ENCODE data around the gene EXOC3L4.
A peak's percentile ranks its signal among the peaks of the same experiment; 100 is the strongest.

Gene EXOC3L4

DNA sequence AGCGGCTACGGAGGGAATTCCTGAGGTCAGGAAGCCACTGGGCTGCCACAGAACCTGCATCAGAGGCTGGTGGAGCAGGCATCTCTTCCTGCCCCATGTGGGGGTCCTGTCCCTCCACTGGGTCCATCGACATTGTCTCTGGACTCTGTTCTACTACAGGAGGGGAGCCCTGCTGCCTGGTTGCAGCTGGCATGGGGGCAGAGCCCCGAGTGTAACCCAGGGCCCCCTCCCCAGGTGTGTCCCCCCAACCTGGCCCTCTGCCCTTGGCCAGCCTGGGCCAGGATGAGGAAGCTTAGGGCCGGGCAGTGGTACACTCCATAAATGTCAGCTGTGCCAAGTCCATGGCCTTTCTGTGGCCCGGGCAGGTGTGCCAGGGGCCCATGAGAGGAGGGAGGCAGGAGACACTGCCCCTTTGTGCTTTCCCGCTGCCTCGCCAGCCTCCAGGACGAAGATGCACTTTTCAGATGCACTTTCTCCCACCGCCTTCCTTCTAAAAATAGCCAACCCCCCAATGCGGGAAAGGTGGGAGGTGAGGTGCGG lies 4.0 kb upstream of the EXOC3L4 start:
- Mint-ChIP-seq H3K27ac (no peak overlapping the region), H3K4me1 (ENCODE audit: low read depth in 2 of 2) (peaks cover 4 to 6% of the 10 kb centered on the region in 2 donors), H3K27me3 (peaks cover 7 to 15% of the 10 kb centered on the region in 2 donors), H3K9me3 (no peaks in the 10 kb centered on the region), H3K4me3 (peak overlapping the region; percentile 74 to 77), H3K36me3 (ENCODE audit: insufficient read depth) (peaks cover 3% of the 10 kb centered on the region)
- no peak for DNase-seq
- ATAC-seq (replicated peaks), result no peak

- Mint-ChIP-seq H3K9me3 (no peaks in the 10 kb centered on the region), H3K36me3 (ENCODE audit: insufficient read depth) (peaks cover 3% of the 10 kb centered on the region), H3K27me3 (peaks cover 7 to 16% of the 10 kb centered on the region in 2 donors), H3K4me1 (ENCODE audit: low read depth in 2 of 2) (peaks cover 4 to 7% of the 10 kb centered on the region in 2 donors), H3K4me3 (peak overlapping the region; percentile 74 to 77), H3K27ac (no peak overlapping the region)
- DNase-seq, result peak; percentile 69 to 76 (median 69)
- ATAC-seq (replicated peaks), result peak; percentile 89
Measured at GRCh38 chr14:103091041-103091882, 3.3 kb upstream of the EXOC3L4 start.

GRCh38 chr14:103091883-103092222 lies 2.7 kb upstream of the EXOC3L4 start:
- Mint-ChIP-seq H3K4me1 (ENCODE audit: low read depth in 2 of 2) (peaks cover 4 to 9% of the 10 kb centered on the region in 2 donors), H3K4me3 (peak overlapping the region; percentile 37 to 61), H3K27ac (no peak overlapping the region), H3K36me3 (ENCODE audit: insufficient read depth) (peaks cover 3% of the 10 kb centered on the region), H3K9me3 (no peaks in the 10 kb centered on the region), H3K27me3 (peaks cover 9 to 17% of the 10 kb centered on the region in 2 donors)
- ATAC-seq (replicated peaks) (no peak), DNase-seq (no peak)

- Mint-ChIP-seq H3K4me1 (ENCODE audit: low read depth in 2 of 2) (peaks cover 4 to 9% of the 10 kb centered on the region in 2 donors), H3K4me3 (no peak overlapping the region), H3K36me3 (ENCODE audit: insufficient read depth) (peaks cover 3% of the 10 kb centered on the region), H3K9me3 (no peaks in the 10 kb centered on the region), H3K27ac (no peak overlapping the region), H3K27me3 (peaks cover 15 to 20% of the 10 kb centered on the region in 2 donors)
- ATAC-seq (replicated peaks) (no peak), DNase-seq (no peak)
Measured at GRCh38 chr14:103093856-103094405, 594 bp upstream of the EXOC3L4 start.

GRCh38 chr14:103095210-103095778 lies 769 bp downstream of the EXOC3L4 start:
- H3K4me1 Mint-ChIP-seq (ENCODE audit: low read depth in 2 of 2), result peaks cover 4 to 9% of the 10 kb centered on the region in 2 donors

GRCh38 chr14:103096387-103096786 lies 1.9 kb downstream of the EXOC3L4 start:
- H3K36me3 Mint-ChIP-seq (ENCODE audit: insufficient read depth), result peaks cover 3% of the 10 kb centered on the region
- H3K9me3 Mint-ChIP-seq, result no peaks in the 10 kb centered on the region
- peaks cover 0 to 7% of the 10 kb centered on the region in 2 donors for H3K4me1 Mint-ChIP-seq (ENCODE audit: low read depth in 2 of 2)
- H3K4me3 Mint-ChIP-seq, result no peak overlapping the region
- H3K27me3 Mint-ChIP-seq, result peaks cover 21 to 35% of the 10 kb centered on the region in 2 donors
- no peak overlapping the region for H3K27ac Mint-ChIP-seq
- no peak for ATAC-seq (replicated peaks)
- DNase-seq, result no peak

More at GRCh38 chr14:103095210-103095778, 769 bp downstream of the EXOC3L4 start:
- no peaks in the 10 kb centered on the region for H3K9me3 Mint-ChIP-seq
- peaks cover 3% of the 10 kb centered on the region for H3K36me3 Mint-ChIP-seq (ENCODE audit: insufficient read depth)
- H3K4me3 Mint-ChIP-seq, result no peak overlapping the region
- no peak for ATAC-seq (replicated peaks)
- no peak for DNase-seq
- H3K27me3 Mint-ChIP-seq, result peaks cover 15 to 24% of the 10 kb centered on the region in 2 donors
- H3K27ac Mint-ChIP-seq, result no peak overlapping the region

DNA sequence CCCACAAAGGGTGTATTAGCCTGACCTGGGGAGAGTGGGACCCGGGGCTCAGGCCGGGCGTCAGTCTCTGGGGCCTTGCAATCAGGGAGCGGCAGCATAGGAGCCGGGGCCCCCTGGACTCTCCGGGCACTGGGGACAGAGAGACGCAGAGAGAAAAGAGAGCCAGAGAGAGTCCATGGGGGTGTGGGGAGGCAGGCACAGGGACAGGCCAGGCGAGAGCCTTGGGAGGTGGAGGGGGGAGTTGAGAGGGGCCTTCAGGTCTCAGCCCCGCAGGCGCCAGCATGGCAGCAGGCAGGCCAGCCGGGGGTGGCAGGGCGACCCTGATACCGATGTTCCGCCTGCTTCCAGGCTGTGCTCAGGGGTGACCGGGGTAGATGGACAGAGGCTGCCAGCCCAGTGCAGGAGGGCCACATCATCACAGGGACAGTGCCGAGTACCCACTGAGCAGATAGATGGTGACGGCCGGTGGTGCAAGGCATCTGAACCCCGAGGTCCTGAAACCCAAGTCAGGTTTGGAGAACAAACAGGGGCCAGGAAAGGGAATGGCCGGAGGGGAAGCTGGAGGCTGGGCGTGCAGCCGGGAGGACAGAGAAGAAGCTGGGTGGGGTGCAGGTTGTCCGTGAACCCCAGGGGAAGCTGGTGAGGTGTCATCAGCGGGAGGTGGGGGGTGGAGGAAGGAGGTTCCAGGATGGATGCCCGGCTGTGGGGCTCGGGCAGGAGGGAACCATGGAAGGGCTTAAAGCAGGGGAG lies 2.9 kb downstream of the EXOC3L4 start:
- peaks cover 23 to 44% of the 10 kb centered on the region in 2 donors for H3K27me3 Mint-ChIP-seq
- ATAC-seq (replicated peaks), result no peak
- H3K36me3 Mint-ChIP-seq (ENCODE audit: insufficient read depth), result peaks cover 3% of the 10 kb centered on the region
- no peak overlapping the region for H3K4me3 Mint-ChIP-seq
- no peak for DNase-seq
- peaks cover 0 to 8% of the 10 kb centered on the region in 2 donors for H3K4me1 Mint-ChIP-seq (ENCODE audit: low read depth in 2 of 2)
- no peak overlapping the region for H3K27ac Mint-ChIP-seq
- no peaks in the 10 kb centered on the region for H3K9me3 Mint-ChIP-seq

DNA sequence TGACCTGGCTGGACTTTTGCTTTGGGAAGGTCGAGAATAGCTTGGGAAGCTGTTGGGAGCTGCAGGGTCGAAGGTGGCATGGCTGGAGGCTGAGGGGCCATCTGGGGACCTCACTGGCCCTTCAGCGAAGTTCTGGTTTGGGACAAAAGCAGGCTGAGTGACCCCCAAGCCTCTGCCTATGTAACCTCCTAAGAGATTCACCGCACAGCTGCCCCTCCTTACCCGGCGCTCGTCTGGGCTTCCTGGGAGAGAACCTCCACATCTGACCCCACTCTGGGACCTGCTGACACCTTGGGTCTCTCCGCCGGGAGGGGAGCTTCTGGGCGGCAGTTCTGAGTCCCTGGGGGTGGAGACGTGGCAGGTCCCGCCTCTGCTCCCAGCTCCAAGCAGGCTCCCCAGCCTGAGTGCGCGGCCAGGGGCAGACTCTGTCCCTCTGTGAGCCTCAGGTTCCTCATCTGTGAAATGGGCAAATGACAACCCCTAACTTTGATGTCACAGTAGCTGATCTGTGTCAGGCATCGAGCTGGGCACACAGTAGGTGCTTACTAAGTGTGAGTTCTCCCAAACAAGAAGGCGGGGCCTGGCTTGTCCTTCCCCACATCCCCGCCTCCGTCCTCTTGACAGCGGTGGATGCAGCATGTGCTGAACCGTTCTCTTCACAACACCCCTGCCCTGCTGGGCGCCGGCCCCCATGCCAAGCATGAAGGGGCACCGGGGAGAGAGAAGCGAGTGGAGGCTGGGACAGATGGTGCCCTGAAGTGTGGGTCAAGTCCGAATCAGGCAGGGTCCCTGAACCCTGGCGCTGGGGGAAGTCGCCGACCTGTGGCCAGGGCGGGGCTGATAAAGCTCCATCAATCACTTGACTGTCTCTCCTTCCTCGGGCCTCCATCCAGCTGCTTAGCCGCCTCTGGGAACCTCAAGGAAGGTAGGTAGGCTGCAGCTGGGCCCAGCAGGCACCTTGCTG lies 3.8 kb downstream of the EXOC3L4 start:
- no peak for DNase-seq
- Mint-ChIP-seq H3K4me3 (no peak overlapping the region), H3K9me3 (no peaks in the 10 kb centered on the region), H3K4me1 (ENCODE audit: low read depth in 2 of 2) (peaks cover 0 to 8% of the 10 kb centered on the region in 2 donors), H3K36me3 (ENCODE audit: insufficient read depth) (peaks cover 3% of the 10 kb centered on the region), H3K27ac (no peak overlapping the region), H3K27me3 (peaks cover 28 to 53% of the 10 kb centered on the region in 2 donors)
- no peak for ATAC-seq (replicated peaks)

GRCh38 chr14:103099081-103099732 lies 4.7 kb downstream of the EXOC3L4 start:
- no peak overlapping the region for H3K27ac Mint-ChIP-seq
- peaks cover under 1% of the 10 kb centered on the region for H3K36me3 Mint-ChIP-seq (ENCODE audit: insufficient read depth)
- DNase-seq (no peak), ATAC-seq (replicated peaks) (no peak)
- H3K9me3 Mint-ChIP-seq, result no peaks in the 10 kb centered on the region
- H3K27me3 Mint-ChIP-seq, result peaks cover 32 to 60% of the 10 kb centered on the region in 2 donors
- H3K4me1 Mint-ChIP-seq (ENCODE audit: low read depth in 2 of 2), result peaks cover 0 to 11% of the 10 kb centered on the region in 2 donors
- H3K4me3 Mint-ChIP-seq, result no peak overlapping the region

GRCh38 chr14:103099733-103100280 lies 5.3 kb downstream of the EXOC3L4 start:
- H3K27me3 Mint-ChIP-seq, result peaks cover 34 to 63% of the 10 kb centered on the region in 2 donors
- ATAC-seq (replicated peaks) (no peak), DNase-seq (no peak)
- H3K27ac Mint-ChIP-seq, result no peak overlapping the region
- no peaks in the 10 kb centered on the region for H3K9me3 Mint-ChIP-seq
- H3K4me3 Mint-ChIP-seq, result no peak overlapping the region
- H3K36me3 Mint-ChIP-seq (ENCODE audit: insufficient read depth), result no peaks in the 10 kb centered on the region
- peaks cover under 1 to 9% of the 10 kb centered on the region in 2 donors for H3K4me1 Mint-ChIP-seq (ENCODE audit: low read depth in 2 of 2)

GRCh38 chr14:103100281-103101121 lies 6.0 kb downstream of the EXOC3L4 start:
- Mint-ChIP-seq H3K9me3 (no peaks in the 10 kb centered on the region), H3K4me3 (no peak overlapping the region), H3K27me3 (peaks cover 41 to 70% of the 10 kb centered on the region in 2 donors), H3K4me1 (ENCODE audit: low read depth in 2 of 2) (peaks cover 7 to 13% of the 10 kb centered on the region in 2 donors), H3K36me3 (ENCODE audit: insufficient read depth) (no peaks in the 10 kb centered on the region), H3K27ac (no peak overlapping the region)
- DNase-seq (no peak), ATAC-seq (replicated peaks) (no peak)

Measured in effector memory CD8-positive, alpha-beta T cell (primary cell).